ENCODE measurements around the gene SCN1B. TPM values are rescaled to one million over a fixed set of nuclear protein-coding genes. Genes with fewer than 3 reads are reported as not detected.

Gene SCN1B
- polyA plus RNA-seq, 2 of the 4 experiments (the other 2 are of a cell fraction) = 11.0 to 11.3 TPM

DNA sequence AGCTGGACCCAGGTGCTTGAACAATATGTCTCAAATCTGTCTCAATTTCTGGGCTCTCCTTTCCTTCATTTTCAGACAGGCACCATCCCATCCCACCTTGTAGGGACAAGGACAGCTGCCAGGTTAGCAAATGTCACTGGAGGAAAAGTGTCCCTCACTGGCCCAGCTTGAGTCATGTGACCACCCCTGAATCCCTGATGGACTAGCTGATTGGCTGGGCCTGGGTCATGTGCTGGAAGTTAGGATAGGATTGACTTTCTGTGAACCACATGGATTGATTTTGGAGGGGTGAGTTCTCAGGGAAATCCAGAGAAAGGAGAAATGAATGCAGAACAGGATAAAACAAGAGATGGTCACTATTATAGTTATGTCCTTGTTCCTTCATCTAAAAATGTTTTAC, 57.1 kb downstream of the SCN1B start:
- DNase-seq (ENCODE audit: low read depth in 1 of 2, low spot score in 1 of 2) (no peak), FAIRE-seq (no peak), ATAC-seq (no peak)
- ChIA-PET POLR2A (no interaction called here), CTCF (interaction anchor here (0.9 to 9.9 kb wide), 17 partner anchors 9 to 249 kb away, joined by 3 to 102 read pairs (median 5); partner anchors contain the start of genes FXYD3 and LGI4)
- Histone ChIP-seq H3K27ac (no peak overlapping the region), H3K4me1 (peaks cover 11% of the 10 kb centered on the region; the same call in 2 of the 3 replicates), H3K4me3 (no peak overlapping the region), H3K4me2 (no peak overlapping the region), H3K9me3 (peaks cover 3% of the 10 kb centered on the region; the same call in 1 of the 3 replicates)
- TF ChIP-seq, protein P1, sequence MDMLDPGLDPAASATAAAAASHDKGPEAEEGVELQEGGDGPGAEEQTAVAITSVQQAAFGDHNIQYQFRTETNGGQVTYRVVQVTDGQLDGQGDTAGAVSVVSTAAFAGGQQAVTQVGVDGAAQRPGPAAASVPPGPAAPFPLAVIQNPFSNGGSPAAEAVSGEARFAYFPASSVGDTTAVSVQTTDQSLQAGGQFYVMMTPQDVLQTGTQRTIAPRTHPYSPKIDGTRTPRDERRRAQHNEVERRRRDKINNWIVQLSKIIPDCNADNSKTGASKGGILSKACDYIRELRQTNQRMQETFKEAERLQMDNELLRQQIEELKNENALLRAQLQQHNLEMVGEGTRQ (IDR thresholded peaks at IDR 0.05) = peak; percentile 91
- TF ChIP-seq RARB (CRISPR knock-in tag; IDR thresholded peaks at IDR 0.05) (no peak), EHMT2 (IDR thresholded peaks at IDR 0.05; ENCODE audit: low read depth) (no peak)

DNA sequence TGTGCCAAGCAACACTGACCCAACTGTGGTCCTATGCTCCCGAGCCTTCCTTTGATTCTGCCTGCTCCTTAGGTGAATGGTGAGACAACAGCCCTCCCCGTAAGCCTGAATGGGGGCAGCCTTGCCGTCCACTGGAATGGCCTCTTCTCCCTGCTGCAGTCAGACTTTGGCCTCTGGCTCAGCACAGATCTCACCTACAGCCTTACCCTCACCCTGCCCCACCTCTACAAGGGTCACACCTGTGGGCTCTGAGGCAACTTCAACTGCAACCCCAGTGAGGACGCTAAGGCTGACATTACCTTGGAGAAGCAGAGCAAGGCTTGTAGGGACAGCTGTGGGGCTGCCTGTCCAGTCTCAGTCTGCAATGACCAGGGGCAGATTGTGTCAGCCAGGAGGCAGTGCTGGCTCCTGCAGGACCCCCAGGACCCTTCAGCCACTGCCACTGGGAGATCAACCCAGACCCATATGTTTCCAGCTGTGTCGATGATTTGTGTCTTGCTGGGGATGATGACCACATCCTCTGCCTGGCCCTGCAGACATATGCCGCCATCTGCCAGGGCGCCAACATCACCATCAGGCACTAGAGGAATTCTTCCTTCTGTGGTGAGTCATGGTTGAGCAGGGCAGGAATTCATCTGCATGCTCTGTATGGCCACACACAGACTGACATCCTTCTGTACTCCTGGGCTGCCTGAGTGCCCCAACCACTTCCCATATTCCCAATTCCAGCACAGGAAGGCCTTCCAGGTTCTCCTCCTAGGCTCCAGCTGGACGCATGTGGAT, 58.1 kb downstream of the SCN1B start:
- CTCF ChIA-PET = interaction anchor here (0.7 to 9.9 kb wide), 12 partner anchors 11 to 115 kb away, joined by 3 to 102 read pairs (median 8); partner anchors contain the start of gene FXYD3
- peak; percentile 51 to 70 for DNase-seq (ENCODE audit: low read depth in 1 of 2, low spot score in 1 of 2)
- no peak for TF ChIP-seq JUN (IDR thresholded peaks at IDR 0.05)
- peak; percentile 32; the same call in 1 of the 2 replicates for TF ChIP-seq FOSL2 (IDR thresholded peaks at IDR 0.05)
- peak; percentile 73 for TF ChIP-seq FOSL2 (CRISPR knock-in tag; IDR thresholded peaks at IDR 0.05)
- POLR2A ChIA-PET = no interaction called here
- peak; percentile 79 for ATAC-seq
- peak; percentile 88 for FAIRE-seq
- H3K4me3 ChIP-seq = no peak overlapping the region
- H3K4me1 ChIP-seq = peaks cover 11% of the 10 kb centered on the region; the same call in 2 of the 3 replicates
- WGBS (ENCODE audit: missing lambda C conversion rate) = 59% methylated on average over 8 of the region's 8 CpGs
- no peak overlapping the region for H3K4me2 ChIP-seq
- no peaks in the 10 kb centered on the region for H3K9me3 ChIP-seq
- H3K27ac ChIP-seq = no peak overlapping the region

DNA sequence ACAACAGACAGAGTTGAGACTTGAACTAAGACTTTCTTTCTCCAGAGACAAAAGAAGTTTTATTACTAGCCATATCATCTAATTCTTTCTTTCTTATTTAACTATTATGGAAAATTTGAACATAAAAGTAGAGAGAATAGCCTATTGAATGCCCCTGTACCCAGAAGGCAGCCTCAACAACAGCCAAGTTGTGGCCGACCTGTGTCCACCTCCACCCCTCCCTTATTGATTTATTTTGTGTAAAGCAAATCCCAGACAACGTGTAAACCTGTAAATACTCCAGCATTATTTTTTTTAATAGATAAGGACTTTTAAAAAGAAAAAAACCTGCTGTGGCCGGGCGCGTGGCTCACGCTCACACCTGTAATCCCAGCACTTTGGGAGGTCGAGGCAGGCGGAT, 59.3 kb downstream of the SCN1B start:
- H3K9me3 ChIP-seq = no peaks in the 10 kb centered on the region
- H3K4me2 ChIP-seq = no peak overlapping the region
- DNase-seq (ENCODE audit: low read depth in 1 of 2, low spot score in 1 of 2) (no peak), FAIRE-seq (no peak), ATAC-seq (no peak)
- CTCF ChIA-PET = interaction anchor here (0.7 to 5.2 kb wide), 27 partner anchors 9 to 451 kb away, joined by 3 to 69 read pairs (median 9); partner anchors contain the start of genes GRAMD1A and LGI4
- H3K4me1 ChIP-seq = peaks cover 11% of the 10 kb centered on the region; the same call in 2 of the 3 replicates
- TF ChIP-seq SMC3 (IDR thresholded peaks at IDR 0.05) = no peak
- no peak for TF ChIP-seq HOXA7 (CRISPR knock-in tag; IDR thresholded peaks at IDR 0.05)
- TF ChIP-seq HOXB5 (CRISPR knock-in tag; IDR thresholded peaks at IDR 0.05) = no peak
- no peak for TF ChIP-seq EHF (CRISPR knock-in tag; IDR thresholded peaks at IDR 0.05)
- no peak for TF ChIP-seq RFX5 (IDR thresholded peaks at IDR 0.05)
- TF ChIP-seq TFCP2L1 (CRISPR knock-in tag; IDR thresholded peaks at IDR 0.05) = no peak
- TF ChIP-seq, protein P2, sequence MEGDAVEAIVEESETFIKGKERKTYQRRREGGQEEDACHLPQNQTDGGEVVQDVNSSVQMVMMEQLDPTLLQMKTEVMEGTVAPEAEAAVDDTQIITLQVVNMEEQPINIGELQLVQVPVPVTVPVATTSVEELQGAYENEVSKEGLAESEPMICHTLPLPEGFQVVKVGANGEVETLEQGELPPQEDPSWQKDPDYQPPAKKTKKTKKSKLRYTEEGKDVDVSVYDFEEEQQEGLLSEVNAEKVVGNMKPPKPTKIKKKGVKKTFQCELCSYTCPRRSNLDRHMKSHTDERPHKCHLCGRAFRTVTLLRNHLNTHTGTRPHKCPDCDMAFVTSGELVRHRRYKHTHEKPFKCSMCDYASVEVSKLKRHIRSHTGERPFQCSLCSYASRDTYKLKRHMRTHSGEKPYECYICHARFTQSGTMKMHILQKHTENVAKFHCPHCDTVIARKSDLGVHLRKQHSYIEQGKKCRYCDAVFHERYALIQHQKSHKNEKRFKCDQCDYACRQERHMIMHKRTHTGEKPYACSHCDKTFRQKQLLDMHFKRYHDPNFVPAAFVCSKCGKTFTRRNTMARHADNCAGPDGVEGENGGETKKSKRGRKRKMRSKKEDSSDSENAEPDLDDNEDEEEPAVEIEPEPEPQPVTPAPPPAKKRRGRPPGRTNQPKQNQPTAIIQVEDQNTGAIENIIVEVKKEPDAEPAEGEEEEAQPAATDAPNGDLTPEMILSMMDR (IDR thresholded peaks at IDR 0.05) = no peak
- TF ChIP-seq, protein P3, sequence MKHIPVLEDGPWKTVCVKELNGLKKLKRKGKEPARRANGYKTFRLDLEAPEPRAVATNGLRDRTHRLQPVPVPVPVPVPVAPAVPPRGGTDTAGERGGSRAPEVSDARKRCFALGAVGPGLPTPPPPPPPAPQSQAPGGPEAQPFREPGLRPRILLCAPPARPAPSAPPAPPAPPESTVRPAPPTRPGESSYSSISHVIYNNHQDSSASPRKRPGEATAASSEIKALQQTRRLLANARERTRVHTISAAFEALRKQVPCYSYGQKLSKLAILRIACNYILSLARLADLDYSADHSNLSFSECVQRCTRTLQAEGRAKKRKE (CRISPR knock-in tag; IDR thresholded peaks at IDR 0.05; ENCODE audit: low read depth) = no peak
- no peak for TF ChIP-seq CHD4 (IDR thresholded peaks at IDR 0.05; ENCODE audit: borderline replicate concordance)
- TF ChIP-seq, protein P4, sequence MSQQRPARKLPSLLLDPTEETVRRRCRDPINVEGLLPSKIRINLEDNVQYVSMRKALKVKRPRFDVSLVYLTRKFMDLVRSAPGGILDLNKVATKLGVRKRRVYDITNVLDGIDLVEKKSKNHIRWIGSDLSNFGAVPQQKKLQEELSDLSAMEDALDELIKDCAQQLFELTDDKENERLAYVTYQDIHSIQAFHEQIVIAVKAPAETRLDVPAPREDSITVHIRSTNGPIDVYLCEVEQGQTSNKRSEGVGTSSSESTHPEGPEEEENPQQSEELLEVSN (IDR thresholded peaks at IDR 0.05; ENCODE audit: borderline replicate concordance, low read depth) = no peak
- no peak for TF ChIP-seq ZSCAN20 (CRISPR knock-in tag; IDR thresholded peaks at IDR 0.05)
- H3K4me3 ChIP-seq = no peak overlapping the region
- POLR2A ChIA-PET = no interaction called here
- no peak overlapping the region for H3K27ac ChIP-seq
- 74% methylated on average over 8 of the region's 8 CpGs for WGBS (ENCODE audit: missing lambda C conversion rate)

Other genes starting within 250 kb of the SCN1B start
- 9.4 and 11.2 TPM in 2 replicates for gene ZNF30, start 103.6 kb upstream of the SCN1B start, polyA plus RNA-seq (2011; rRNA removed)
- 5.1 to 5.7 TPM (median 5.4 TPM) in 3 replicates for gene ZNF30, start 103.6 kb upstream of the SCN1B start, polyA plus RNA-seq (2017; fragmentation: RNase III; extraction: RNeasy Plus Mini Kit Qiagen cat#74134 plus additional on column Dnase treatment)
- 3.7 and 5.0 TPM in 2 replicates for gene ZNF792, start 66.2 kb upstream of the SCN1B start, polyA plus RNA-seq (2011; rRNA removed)
- gene ZNF792, start 66.2 kb upstream of the SCN1B start, polyA plus RNA-seq (2017; fragmentation: RNase III; extraction: RNeasy Plus Mini Kit Qiagen cat#74134 plus additional on column Dnase treatment) = 1.9 to 2.2 TPM (median 2.0 TPM) in 3 replicates
- gene GRAMD1A, start 30.1 kb upstream of the SCN1B start, polyA plus RNA-seq (2011; rRNA removed) = 184 and 221 TPM in 2 replicates
- gene GRAMD1A, start 30.1 kb upstream of the SCN1B start, polyA plus RNA-seq (2017; fragmentation: RNase III; extraction: RNeasy Plus Mini Kit Qiagen cat#74134 plus additional on column Dnase treatment) = 104 to 131 TPM (median 128 TPM) in 3 replicates
- gene HPN, start 11.3 kb downstream of the SCN1B start, polyA plus RNA-seq (2011; rRNA removed) = 0.08 and 0.09 TPM in 2 replicates
- 0.04 to 0.12 TPM (median 0.06 TPM) in 3 replicates for gene HPN, start 11.3 kb downstream of the SCN1B start, polyA plus RNA-seq (2017; fragmentation: RNase III; extraction: RNeasy Plus Mini Kit Qiagen cat#74134 plus additional on column Dnase treatment)
- 0.32 and 0.46 TPM in 2 replicates for gene FXYD3, start 85.4 kb downstream of the SCN1B start, polyA plus RNA-seq (2011; rRNA removed)
- gene FXYD3, start 85.4 kb downstream of the SCN1B start, polyA plus RNA-seq (2017; fragmentation: RNase III; extraction: RNeasy Plus Mini Kit Qiagen cat#74134 plus additional on column Dnase treatment) = 0.16 TPM in 1 of 3 replicates, not detected in the others
- gene LGI4, start 104.6 kb downstream of the SCN1B start, polyA plus RNA-seq (2011; rRNA removed) = 0.06 and 0.13 TPM in 2 replicates
- 0.09 to 0.16 TPM (median 0.12 TPM) in 3 replicates for gene LGI4, start 104.6 kb downstream of the SCN1B start, polyA plus RNA-seq (2017; fragmentation: RNase III; extraction: RNeasy Plus Mini Kit Qiagen cat#74134 plus additional on column Dnase treatment)
- gene FXYD1, start 108.4 kb downstream of the SCN1B start, polyA plus RNA-seq (2011; rRNA removed) = not detected in 2 replicates
- not detected in 3 replicates for gene FXYD1, start 108.4 kb downstream of the SCN1B start, polyA plus RNA-seq (2017; fragmentation: RNase III; extraction: RNeasy Plus Mini Kit Qiagen cat#74134 plus additional on column Dnase treatment)
- not detected in 2 replicates for gene FXYD7, start 112.8 kb downstream of the SCN1B start, polyA plus RNA-seq (2011; rRNA removed)
- gene FXYD7, start 112.8 kb downstream of the SCN1B start, polyA plus RNA-seq (2017; fragmentation: RNase III; extraction: RNeasy Plus Mini Kit Qiagen cat#74134 plus additional on column Dnase treatment) = 0.15 TPM in 1 of 3 replicates, not detected in the others
- gene FXYD5, start 124.3 kb downstream of the SCN1B start, polyA plus RNA-seq (2011; rRNA removed) = 70.8 and 77.3 TPM in 2 replicates
- 106 to 116 TPM (median 113 TPM) in 3 replicates for gene FXYD5, start 124.3 kb downstream of the SCN1B start, polyA plus RNA-seq (2017; fragmentation: RNase III; extraction: RNeasy Plus Mini Kit Qiagen cat#74134 plus additional on column Dnase treatment)
- gene FAM187B, start 198.3 kb downstream of the SCN1B start, polyA plus RNA-seq (2011; rRNA removed) = not detected in 2 replicates
- not detected in 3 replicates for gene FAM187B, start 198.3 kb downstream of the SCN1B start, polyA plus RNA-seq (2017; fragmentation: RNase III; extraction: RNeasy Plus Mini Kit Qiagen cat#74134 plus additional on column Dnase treatment)
- gene LSR, start 218.5 kb downstream of the SCN1B start, polyA plus RNA-seq (2011; rRNA removed) = 2.1 and 2.5 TPM in 2 replicates
- 3.6 to 4.7 TPM (median 4.4 TPM) in 3 replicates for gene LSR, start 218.5 kb downstream of the SCN1B start, polyA plus RNA-seq (2017; fragmentation: RNase III; extraction: RNeasy Plus Mini Kit Qiagen cat#74134 plus additional on column Dnase treatment)
- gene USF2, start 238.5 kb downstream of the SCN1B start, polyA plus RNA-seq (2011; rRNA removed) = 91.8 and 118 TPM in 2 replicates
- gene USF2, start 238.5 kb downstream of the SCN1B start, polyA plus RNA-seq (2017; fragmentation: RNase III; extraction: RNeasy Plus Mini Kit Qiagen cat#74134 plus additional on column Dnase treatment) = 124 to 141 TPM (median 141 TPM) in 3 replicates